RPMI7951 (cell line): Measurements from ENCODE around the gene TRDN. TPM values are rescaled to one million over a fixed set of nuclear protein-coding genes. Genes with fewer than 3 reads are reported as not detected.
"Not testable (repeated sequence)": the region's sequence is repeated elsewhere in the genome, so short reads cannot be mapped to it uniquely, and the experiment has no call there.

ENCODE experiments used
- DNase-seq: peaks from one replicate; pipeline ENCODE4 v3.0.0-alpha.2; 2012; ENCODE audit warnings: low read depth
- total RNA-seq: library from RNA; depleted of rRNA; stranded (reverse); fragments of >200 nt; shearing (Covaris generic); gene quantifications from 2 replicates; pipeline ENCODE4 v1.2.3, GENCODE V29; 2014

TRDN gene
- total RNA-seq, 1 experiment from 2014 or later, result not detected

GRCh38 chr6:123306334-123306733 lies 330.4 kb downstream of the TRDN start:
- no peak for DNase-seq

GRCh38 chr6:123295672-123296071 lies 341.1 kb downstream of the TRDN start:
- no peak for DNase-seq

- DNase-seq, result no peak
These were observed 341.6 kb downstream of the TRDN start for GRCh38 chr6:123295181-123295580.

GRCh38 chr6:123288649-123289048 lies 348.1 kb downstream of the TRDN start:
- DNase-seq, result no peak

GRCh38 chr6:123276546-123276980 lies 360.2 kb downstream of the TRDN start:
- no peak for DNase-seq

- no peak for DNase-seq
These were observed 372.8 kb downstream of the TRDN start for GRCh38 chr6:123263981-123264380.

GRCh38 chr6:123240626-123241025 lies 396.1 kb downstream of the TRDN start:
- no peak for DNase-seq

- DNase-seq, result no peak
These were observed 403.4 kb downstream of the TRDN start for GRCh38 chr6:123233336-123233735.

- DNase-seq, result not testable (repeated sequence)
These were observed 409.0 kb downstream of the TRDN start for GRCh38 chr6:123227789-123228188.

- DNase-seq, result no peak
These were observed 410.4 kb downstream of the TRDN start for GRCh38 chr6:123226398-123226797.

- no peak for DNase-seq
These were observed 412.7 kb downstream of the TRDN start for GRCh38 chr6:123224077-123224476.

- no peak for DNase-seq
These were observed 413.3 kb downstream of the TRDN start for GRCh38 chr6:123223461-123223860.

- no peak for DNase-seq
These were observed 421.5 kb downstream of the TRDN start for GRCh38 chr6:123215211-123215610.

- DNase-seq, result no peak
These were observed 422.3 kb downstream of the TRDN start for GRCh38 chr6:123214433-123214832.

GRCh38 chr6:123213921-123214320 lies 422.8 kb downstream of the TRDN start:
- DNase-seq, result no peak

GRCh38 chr6:123211777-123212545 lies 424.8 kb downstream of the TRDN start:
- no peak for DNase-seq

GRCh38 chr6:123210645-123211044 lies 426.1 kb downstream of the TRDN start:
- no peak for DNase-seq

- no peak for DNase-seq
These were observed 428.7 kb downstream of the TRDN start for GRCh38 chr6:123207967-123208510.

- DNase-seq, result no peak
These were observed 432.8 kb downstream of the TRDN start for GRCh38 chr6:123203928-123204327.

- no peak for DNase-seq
These were observed 434.8 kb downstream of the TRDN start for GRCh38 chr6:123201869-123202372.

GRCh38 chr6:123193298-123193697 lies 443.5 kb downstream of the TRDN start:
- DNase-seq, result no peak

GRCh38 chr6:123189816-123190215 lies 446.9 kb downstream of the TRDN start:
- no peak for DNase-seq

- DNase-seq, result no peak
These were observed 453.8 kb downstream of the TRDN start for GRCh38 chr6:123182998-123183397.
